Natural killer cell (primary cell): Measurements from ENCODE around the gene IL9. TPM values are rescaled to one million over a fixed set of nuclear protein-coding genes. Genes with fewer than 3 reads are reported as not detected.

Experiments used
- ATAC-seq, 3 donors: fragments of 150-1000 bp in 2 of 3; fragments of 200-7000 bp in 1 of 3; cut with Tn5 transposase; 1 replicate in 1 of 3; 2 replicates in 2 of 3; pipeline ENCODE4 v1.10.0; 2021; ENCODE audit warnings: mild to moderate bottlenecking in 2 of 3, moderate library complexity in 2 of 3
- DNase-seq, 2 donors: peaks; one replicate each; pipeline versions ENCODE4 v3.0.0 to v3.0.0-alpha.2; 2013 to 2021; ENCODE audit warnings: mixed read lengths in 1 of 2
- H3K27ac ChIP-seq: one replicate; pipeline ENCODE4 v1.5.1; 2013; ENCODE audit warnings: mild to moderate bottlenecking, low read length
- H3K27me3 ChIP-seq: one replicate; pipeline ENCODE4 v1.6.1; 2013; ENCODE audit warnings: low read length; ENCODE audit not compliant: control insufficient read depth, insufficient read depth
- H3K36me3 ChIP-seq: one replicate; pipeline ENCODE4 v1.6.1; 2013; ENCODE audit warnings: low read length; ENCODE audit not compliant: control insufficient read depth, insufficient read depth
- H3K4me1 ChIP-seq: one replicate; pipeline ENCODE4 v1.6.1; 2013; ENCODE audit warnings: low read length; ENCODE audit not compliant: control insufficient read depth, insufficient read depth
- H3K4me3 ChIP-seq: one replicate; pipeline ENCODE4 v1.5.1; 2013; ENCODE audit warnings: low read length
- H3K9me3 ChIP-seq: one replicate; pipeline ENCODE4 v1.6.1; 2013; ENCODE audit warnings: low read length; ENCODE audit not compliant: control insufficient read depth, insufficient read depth
- H3K27ac Mint-ChIP-seq, 2 donors: one replicate each; pipeline ENCODE4 v1.8.0; 2022; ENCODE audit warnings: mild to moderate bottlenecking in 2 of 2, mixed read lengths in 2 of 2, moderate library complexity in 1 of 2
- H3K27me3 Mint-ChIP-seq, 2 donors: one replicate each; pipeline ENCODE4 v1.8.0; 2022; ENCODE audit warnings: low read depth in 2 of 2, mixed read lengths in 2 of 2
- H3K36me3 Mint-ChIP-seq: one replicate; pipeline ENCODE4 v1.8.0; 2022; ENCODE audit warnings: mixed read lengths
- H3K4me1 Mint-ChIP-seq, 2 donors: one replicate each; pipeline ENCODE4 v1.8.0; 2022; ENCODE audit warnings: mixed read lengths in 2 of 2
- H3K4me3 Mint-ChIP-seq: one replicate; pipeline ENCODE4 v1.8.0; 2022; ENCODE audit warnings: mild to moderate bottlenecking, moderate library complexity, mixed read lengths
- H3K9me3 Mint-ChIP-seq, 2 donors: one replicate each; pipeline ENCODE4 v1.8.0; 2022; ENCODE audit warnings: mixed read lengths in 2 of 2
- WGBS: methylation state at CpG from one replicate; pipeline ENCODE4 v1.1.7; 2013; ENCODE audit warnings: missing lambda C conversion rate; ENCODE audit not compliant: insufficient coverage; 5-methylcytosine and 5-hydroxymethylcytosine counted together
- intact Hi-C: fragments of 100-400 bp; cut with micrococcal nuclease; formaldehyde crosslinking; loops from one replicate; pipeline ENCODE4 v1.14.2; 2022
- total RNA-seq, 4 donors: library from RNA; stranded (reverse); fragments of 120-200 nt in 1 of 4; gene quantifications; one replicate each; pipeline versions ENCODE4 v1.2.3 to v1.2.4, GENCODE V29; 2013 to 2022
- TF ChIP-seq, protein P1 (sequence below): fragments of 200-600 bp; IDR thresholded peaks from one replicate; pipeline ENCODE4 v1.8.0; 2022; ENCODE audit warnings: antibody characterized with exemption

Gene IL9
- total RNA-seq, 3 donors from 2014 or later (not counting 1 experiment from before 2014, with no cell fraction given) = not detected

DNA sequence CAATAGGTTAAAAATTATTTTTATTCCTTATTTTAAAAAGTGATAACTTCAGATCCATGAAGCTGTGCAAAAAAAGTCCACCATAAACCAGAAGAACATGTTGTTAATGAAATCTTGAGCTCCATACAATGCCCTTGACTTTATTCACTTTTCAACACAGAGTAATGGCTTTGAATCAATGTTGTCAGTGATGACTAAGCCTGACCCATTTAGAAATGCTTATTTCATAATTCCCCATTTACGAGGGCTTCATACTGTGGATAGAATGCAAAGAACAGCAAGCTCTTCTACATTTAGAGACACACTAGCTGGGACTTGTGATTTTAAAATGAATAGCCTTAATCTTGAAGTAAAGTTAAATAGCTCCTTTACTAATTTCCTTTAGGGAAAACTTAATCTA is 25.7 kb upstream of the IL9 start:
- ATAC-seq = no peak
- H3K36me3 Mint-ChIP-seq = peaks cover 2% of the 10 kb centered on the region
- Histone ChIP-seq H3K4me3 (no peak overlapping the region), H3K27ac (no peak overlapping the region), H3K9me3 (no peaks in the 10 kb centered on the region), H3K36me3 (no peaks in the 10 kb centered on the region), H3K27me3 (peaks cover 24% of the 10 kb centered on the region), H3K4me1 (peaks cover 1% of the 10 kb centered on the region)
- no peak overlapping the region for H3K27ac Mint-ChIP-seq
- peaks cover 2 to 8% of the 10 kb centered on the region in 2 donors for H3K9me3 Mint-ChIP-seq
- no CpG with 5 or more reads among the region's 1 CpG for WGBS
- H3K4me1 Mint-ChIP-seq = peaks cover 13 to 20% of the 10 kb centered on the region in 2 donors
- DNase-seq = no peak
- TF ChIP-seq, protein P1, sequence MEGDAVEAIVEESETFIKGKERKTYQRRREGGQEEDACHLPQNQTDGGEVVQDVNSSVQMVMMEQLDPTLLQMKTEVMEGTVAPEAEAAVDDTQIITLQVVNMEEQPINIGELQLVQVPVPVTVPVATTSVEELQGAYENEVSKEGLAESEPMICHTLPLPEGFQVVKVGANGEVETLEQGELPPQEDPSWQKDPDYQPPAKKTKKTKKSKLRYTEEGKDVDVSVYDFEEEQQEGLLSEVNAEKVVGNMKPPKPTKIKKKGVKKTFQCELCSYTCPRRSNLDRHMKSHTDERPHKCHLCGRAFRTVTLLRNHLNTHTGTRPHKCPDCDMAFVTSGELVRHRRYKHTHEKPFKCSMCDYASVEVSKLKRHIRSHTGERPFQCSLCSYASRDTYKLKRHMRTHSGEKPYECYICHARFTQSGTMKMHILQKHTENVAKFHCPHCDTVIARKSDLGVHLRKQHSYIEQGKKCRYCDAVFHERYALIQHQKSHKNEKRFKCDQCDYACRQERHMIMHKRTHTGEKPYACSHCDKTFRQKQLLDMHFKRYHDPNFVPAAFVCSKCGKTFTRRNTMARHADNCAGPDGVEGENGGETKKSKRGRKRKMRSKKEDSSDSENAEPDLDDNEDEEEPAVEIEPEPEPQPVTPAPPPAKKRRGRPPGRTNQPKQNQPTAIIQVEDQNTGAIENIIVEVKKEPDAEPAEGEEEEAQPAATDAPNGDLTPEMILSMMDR = no peak
- intact Hi-C loops = no loop called here
- H3K4me3 Mint-ChIP-seq = no peak overlapping the region
- H3K27me3 Mint-ChIP-seq = peaks cover 34 to 54% of the 10 kb centered on the region in 2 donors

DNA sequence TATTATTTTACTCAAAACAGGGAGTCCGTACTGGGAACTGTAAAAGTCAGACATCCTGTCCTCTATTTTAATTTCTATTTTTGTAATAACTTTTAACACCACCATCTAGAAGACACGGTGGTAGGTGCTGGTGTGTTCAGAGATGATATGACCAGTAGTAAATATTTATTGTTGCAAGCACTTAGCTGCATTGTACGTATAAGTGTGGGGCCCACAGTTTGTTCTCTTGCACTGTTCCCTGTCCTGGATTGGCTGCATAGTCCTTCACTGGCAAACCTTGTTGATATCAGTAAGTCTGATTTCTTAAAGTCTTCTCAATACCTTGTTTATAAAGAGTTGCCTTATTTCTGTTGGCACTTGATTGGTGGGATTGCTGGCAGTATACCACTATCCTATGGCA is 24.6 kb upstream of the IL9 start:
- H3K27me3 Mint-ChIP-seq = peaks cover 28 to 42% of the 10 kb centered on the region in 2 donors
- Histone ChIP-seq H3K4me1 (peaks cover 5% of the 10 kb centered on the region), H3K27ac (no peak overlapping the region), H3K9me3 (no peaks in the 10 kb centered on the region), H3K4me3 (no peak overlapping the region), H3K27me3 (peaks cover 22% of the 10 kb centered on the region), H3K36me3 (no peaks in the 10 kb centered on the region)
- H3K9me3 Mint-ChIP-seq = peaks cover 2 to 9% of the 10 kb centered on the region in 2 donors
- H3K4me3 Mint-ChIP-seq = no peak overlapping the region
- TF ChIP-seq, protein P1 = no peak
- 64% methylated on average over 3 of the region's 3 CpGs for WGBS
- DNase-seq (no peak), ATAC-seq (no peak)
- H3K36me3 Mint-ChIP-seq = no peaks in the 10 kb centered on the region
- peaks cover 16 to 22% of the 10 kb centered on the region in 2 donors for H3K4me1 Mint-ChIP-seq
- intact Hi-C loops = no loop called here
- H3K27ac Mint-ChIP-seq = no peak overlapping the region

DNA sequence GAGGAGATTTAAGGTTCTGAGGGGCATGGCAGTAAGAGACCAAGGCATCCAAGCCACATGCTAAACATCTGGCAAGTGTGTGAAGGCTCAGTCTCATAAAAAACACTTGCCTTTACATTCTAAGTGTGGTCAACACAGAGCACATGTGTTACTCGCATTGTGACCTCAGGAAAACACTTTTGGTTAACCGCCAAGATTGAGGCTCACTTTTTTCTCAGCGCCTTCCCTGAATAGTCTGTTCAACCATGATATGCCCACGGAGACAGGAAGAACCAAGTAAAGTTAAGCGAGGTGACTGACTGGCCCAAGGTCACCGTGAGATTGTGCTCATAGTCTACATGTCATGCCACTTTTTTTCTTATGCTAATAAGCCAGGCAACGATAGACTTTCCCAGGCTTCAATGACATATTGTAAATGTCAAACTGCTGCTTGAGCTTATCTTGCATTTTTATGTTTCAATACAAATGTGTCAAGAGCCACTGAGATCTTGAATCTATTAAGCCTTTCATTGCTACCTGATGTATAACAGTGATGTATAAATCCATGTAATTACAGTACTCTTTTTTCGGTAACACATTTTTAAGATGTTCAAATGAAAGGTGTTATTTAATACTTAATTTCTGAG is 21.1 kb upstream of the IL9 start:
- ATAC-seq (peak; percentile 40 to 87 (median 56)), DNase-seq (peak in 1 of 2 donors; percentile 22)
- H3K27ac Mint-ChIP-seq = peak overlapping the region in 1 of 2 donors; percentile 24
- no peaks in the 10 kb centered on the region for H3K36me3 Mint-ChIP-seq
- H3K4me3 Mint-ChIP-seq = no peak overlapping the region
- Histone ChIP-seq H3K4me3 (no peak overlapping the region), H3K27me3 (peaks cover 18% of the 10 kb centered on the region), H3K4me1 (peaks cover 5% of the 10 kb centered on the region), H3K36me3 (no peaks in the 10 kb centered on the region), H3K27ac (no peak overlapping the region), H3K9me3 (no peaks in the 10 kb centered on the region)
- peaks cover 16 to 22% of the 10 kb centered on the region in 2 donors for H3K4me1 Mint-ChIP-seq
- TF ChIP-seq, protein P1 = no peak
- peaks cover 4 to 12% of the 10 kb centered on the region in 2 donors for H3K9me3 Mint-ChIP-seq
- intact Hi-C loops = no loop called here
- WGBS = 45% methylated on average over 8 of the region's 8 CpGs
- H3K27me3 Mint-ChIP-seq = peaks cover 25 to 29% of the 10 kb centered on the region in 2 donors
